Stimulated activated CD8-positive, alpha-beta memory T cell treated with anti-CD3 and anti-CD28 coated beads, Interleukin-12 subunit alpha, Interleukin-12 subunit beta, amount 100 ng/mL, for 1 hour (primary cell): Measurements from ENCODE around the gene ZBTB25.

ENCODE experiments used
- DNase-seq: peaks from one replicate; pipeline ENCODE4 v3.0.0-alpha.2; 2020; ENCODE audit warnings: low read depth

The ZBTB25 gene

GRCh38 chr14:64516969-64517368, 13.3 kb upstream of the ZBTB25 start:
- DNase-seq: no peak

- DNase-seq: no peak
These were observed 11.4 kb upstream of the ZBTB25 start for GRCh38 chr14:64515053-64515452.

- DNase-seq: no peak
These were observed 9.6 kb upstream of the ZBTB25 start for GRCh38 chr14:64513271-64513670.

- peak; percentile 54 for DNase-seq
These were observed 7.4 kb upstream of the ZBTB25 start for GRCh38 chr14:64510825-64511671.

GRCh38 chr14:64509036-64509435, 5.4 kb upstream of the ZBTB25 start:
- no peak for DNase-seq

GRCh38 chr14:64508215-64508776, 4.7 kb upstream of the ZBTB25 start:
- DNase-seq: no peak

- no peak for DNase-seq
These were observed 3.9 kb upstream of the ZBTB25 start for GRCh38 chr14:64507376-64508156.

- DNase-seq: no peak
These were observed 3.1 kb upstream of the ZBTB25 start for GRCh38 chr14:64506721-64507120.

GRCh38 chr14:64504897-64505794, 1.5 kb upstream of the ZBTB25 start:
- peak; percentile 68 for DNase-seq

GRCh38 chr14:64504310-64504896, 765 bp upstream of the ZBTB25 start, which contains the start of gene ZBTB1:
Gene ZBTB1, plus strand, starts transcription at chr14:64504770. Its CDS starts 16,735 bp downstream, at chr14:64521505.
- DNase-seq: peak; percentile 67

- no peak for DNase-seq
These were observed 678 bp downstream of the ZBTB25 start for GRCh38 chr14:64502887-64503433.

GRCh38 chr14:64502456-64502855, 1.2 kb downstream of the ZBTB25 start:
- no peak for DNase-seq

GRCh38 chr14:64501411-64502171, 2.0 kb downstream of the ZBTB25 start:
- no peak for DNase-seq

- no peak for DNase-seq
These were observed 3.5 kb downstream of the ZBTB25 start for GRCh38 chr14:64500088-64500487.

GRCh38 chr14:64496764-64497163, 6.9 kb downstream of the ZBTB25 start:
- no peak for DNase-seq

GRCh38 chr14:64495252-64495651, 8.4 kb downstream of the ZBTB25 start:
- DNase-seq: no peak

GRCh38 chr14:64493455-64493854, 10.2 kb downstream of the ZBTB25 start:
- no peak for DNase-seq

GRCh38 chr14:64491637-64492036, 12.0 kb downstream of the ZBTB25 start:
- DNase-seq: no peak

- DNase-seq: no peak
These were observed 15.0 kb downstream of the ZBTB25 start for GRCh38 chr14:64488590-64489099.

- DNase-seq: no peak
These were observed 24.9 kb downstream of the ZBTB25 start for GRCh38 chr14:64478634-64479250.
